HG03457 (cell line): ENCODE results near the gene ADRM1.

Experiments used
- ATAC-seq: cut with Tn5 transposase; IDR thresholded peaks from one replicate; pipeline ENCODE4 v1.9.1; 2021; ENCODE audit warnings: moderate number of reproducible peaks; ENCODE audit not compliant: unreplicated experiment

Gene ADRM1

DNA sequence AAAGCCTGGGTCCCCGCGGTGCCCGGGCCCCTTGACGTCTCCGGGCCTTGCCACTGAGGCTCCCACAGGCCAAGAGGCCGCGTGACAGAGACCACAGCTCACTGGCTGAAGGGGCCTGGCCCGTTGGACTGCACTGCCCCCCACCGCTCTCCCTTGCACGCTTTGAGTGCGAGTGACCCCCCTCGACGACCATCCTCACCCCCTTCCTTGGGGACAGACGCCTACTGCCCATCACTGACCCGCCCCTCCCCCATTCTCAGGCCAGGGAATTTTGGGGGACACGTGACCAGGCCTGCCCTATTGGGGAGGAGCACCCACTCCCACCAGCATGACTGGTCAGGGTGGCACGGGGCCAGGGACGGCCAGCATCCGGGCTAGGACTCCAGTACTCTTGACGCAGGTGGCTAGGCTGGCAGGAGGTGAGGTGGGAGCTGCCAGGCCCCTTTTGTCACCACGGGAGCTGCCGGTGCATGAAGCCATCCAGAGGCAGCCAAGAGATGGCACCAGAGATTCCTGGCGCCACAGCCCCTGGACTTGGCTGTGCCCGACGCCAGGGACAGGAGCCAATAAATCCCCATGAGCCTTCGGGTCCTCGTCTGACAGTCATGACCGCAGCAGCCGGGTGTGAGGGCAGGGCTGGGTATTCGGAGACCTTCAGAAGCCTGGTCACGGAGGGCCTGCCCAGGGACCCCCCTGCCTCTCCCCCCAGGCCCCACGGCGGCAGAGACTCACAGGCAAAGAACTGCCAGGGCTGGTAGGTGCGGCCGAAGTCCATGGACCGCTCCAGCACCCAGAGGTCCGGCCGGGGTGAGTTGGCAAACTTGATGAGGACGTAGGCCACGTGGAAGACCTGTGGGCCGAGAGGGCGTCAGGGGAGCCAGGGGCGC, 49.8 kb downstream of the ADRM1 start:
- no peak for ATAC-seq

DNA sequence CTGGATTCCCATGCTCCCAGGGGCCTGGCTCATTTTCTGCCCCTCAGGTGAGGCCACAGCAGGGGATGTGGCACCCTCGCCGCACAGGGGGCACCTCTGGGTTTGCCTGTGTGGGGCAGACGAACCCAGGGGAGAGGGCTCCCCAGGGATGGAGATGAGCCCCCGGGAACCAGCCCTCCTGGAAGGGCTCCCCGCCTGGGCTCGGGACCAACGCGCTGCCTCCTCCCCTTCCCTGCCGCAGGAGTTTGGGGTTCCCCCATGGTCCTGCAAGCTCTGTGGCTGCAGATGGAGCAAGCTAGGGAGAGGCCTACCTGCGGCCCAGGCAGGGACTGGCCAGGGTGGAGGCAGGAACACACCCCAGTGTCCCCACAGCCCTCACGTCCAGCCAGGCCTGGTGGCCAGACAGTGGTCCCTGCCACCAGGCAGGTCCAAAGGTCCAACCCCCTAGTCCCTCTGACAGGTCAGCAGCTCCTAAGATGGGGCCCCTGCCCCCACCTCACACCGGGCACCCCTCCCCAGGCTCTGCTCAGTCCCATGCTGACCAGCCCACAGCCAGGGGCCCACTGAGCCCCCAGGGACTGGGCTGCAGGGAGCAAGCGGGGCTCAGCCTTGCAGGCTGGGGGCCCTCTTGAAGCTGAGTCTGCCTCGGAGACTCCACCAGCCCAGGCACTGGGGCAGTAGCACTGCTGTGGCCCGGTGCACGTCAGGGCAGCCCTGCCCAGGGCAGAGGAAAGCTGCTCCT, 50.7 kb downstream of the ADRM1 start:
- no peak for ATAC-seq

DNA sequence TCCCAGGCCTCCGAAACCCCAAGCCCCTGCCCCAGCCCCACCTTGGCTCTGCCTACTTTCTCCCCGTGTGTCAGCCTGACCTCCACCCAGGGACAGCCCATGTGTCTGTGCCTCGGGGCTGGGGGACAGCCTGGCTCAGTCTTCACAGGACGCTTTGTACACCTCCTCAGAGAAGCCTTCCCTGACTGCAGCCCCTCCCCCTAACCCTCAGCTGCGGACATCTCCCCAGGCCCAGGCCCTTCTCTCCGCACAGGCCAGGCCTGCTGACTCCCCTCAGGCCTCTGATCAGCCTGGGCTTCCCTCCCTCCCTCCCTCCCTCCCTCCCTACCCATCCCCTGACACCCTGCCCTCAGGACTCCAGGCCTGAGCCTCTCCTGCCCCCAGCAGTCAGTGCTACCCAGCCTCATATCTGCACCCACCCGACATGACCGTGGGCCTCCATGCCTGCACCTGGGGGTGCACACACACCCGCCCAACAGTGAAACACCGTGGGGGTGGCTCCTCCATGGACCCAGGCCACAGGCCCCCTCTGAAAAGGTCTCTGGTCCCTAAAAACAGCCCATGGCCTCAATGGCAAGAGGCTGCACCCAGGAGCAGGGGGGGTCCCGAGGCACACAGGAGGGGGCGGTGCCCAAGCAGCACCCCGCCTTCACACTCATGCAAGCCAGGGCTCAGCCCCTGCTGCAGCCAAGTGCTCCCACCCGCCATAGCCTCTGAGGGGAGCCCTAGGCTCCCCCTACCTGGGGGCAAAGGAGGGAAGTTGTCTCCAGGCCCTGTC, 51.4 kb downstream of the ADRM1 start:
- ATAC-seq = no peak

DNA sequence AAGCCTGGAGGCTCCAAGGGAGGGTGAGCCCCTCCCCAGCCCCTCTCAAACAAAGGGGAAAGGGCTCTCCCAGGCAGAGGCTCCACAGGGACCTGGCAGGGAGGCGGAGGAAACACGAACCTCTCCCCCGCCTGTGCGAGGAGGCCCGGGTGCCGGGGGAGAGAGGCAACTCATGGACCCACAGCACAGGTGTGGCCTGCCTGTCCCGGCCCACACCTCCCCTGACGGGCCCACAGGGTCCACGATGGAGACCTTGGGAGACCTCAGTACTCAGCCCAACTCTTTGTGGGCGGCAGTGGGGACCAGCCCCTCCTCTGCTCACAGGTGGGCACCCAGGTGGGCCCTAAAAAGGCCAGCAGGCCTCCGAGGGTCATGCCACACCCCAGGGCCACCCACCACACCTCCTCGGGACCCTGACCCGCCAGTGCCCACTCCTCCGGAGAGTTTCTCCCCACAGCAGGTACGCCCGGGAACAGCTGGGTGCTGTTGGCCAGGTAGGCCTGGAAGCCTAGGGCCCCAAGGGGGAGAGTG, 52.1 kb downstream of the ADRM1 start:
- ATAC-seq = no peak

DNA sequence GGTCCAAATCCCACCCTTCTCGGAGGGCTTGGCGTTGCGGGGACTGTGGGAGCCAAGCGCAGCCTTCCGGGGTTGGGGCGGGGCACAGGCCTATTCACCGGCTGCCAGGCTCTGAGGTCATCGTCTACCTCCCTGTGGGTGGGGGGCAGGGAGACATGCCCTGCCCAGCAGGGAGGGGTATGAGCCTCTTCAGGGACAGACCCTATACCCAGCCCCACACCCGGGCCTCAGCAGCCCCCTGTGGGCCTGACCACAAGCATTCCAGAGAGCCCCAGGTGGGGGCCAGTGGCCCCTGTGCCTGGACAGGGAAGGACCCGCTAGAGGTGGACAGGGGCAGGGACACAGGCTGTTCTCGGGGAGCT, 52.7 kb downstream of the ADRM1 start:
- ATAC-seq = no peak

DNA sequence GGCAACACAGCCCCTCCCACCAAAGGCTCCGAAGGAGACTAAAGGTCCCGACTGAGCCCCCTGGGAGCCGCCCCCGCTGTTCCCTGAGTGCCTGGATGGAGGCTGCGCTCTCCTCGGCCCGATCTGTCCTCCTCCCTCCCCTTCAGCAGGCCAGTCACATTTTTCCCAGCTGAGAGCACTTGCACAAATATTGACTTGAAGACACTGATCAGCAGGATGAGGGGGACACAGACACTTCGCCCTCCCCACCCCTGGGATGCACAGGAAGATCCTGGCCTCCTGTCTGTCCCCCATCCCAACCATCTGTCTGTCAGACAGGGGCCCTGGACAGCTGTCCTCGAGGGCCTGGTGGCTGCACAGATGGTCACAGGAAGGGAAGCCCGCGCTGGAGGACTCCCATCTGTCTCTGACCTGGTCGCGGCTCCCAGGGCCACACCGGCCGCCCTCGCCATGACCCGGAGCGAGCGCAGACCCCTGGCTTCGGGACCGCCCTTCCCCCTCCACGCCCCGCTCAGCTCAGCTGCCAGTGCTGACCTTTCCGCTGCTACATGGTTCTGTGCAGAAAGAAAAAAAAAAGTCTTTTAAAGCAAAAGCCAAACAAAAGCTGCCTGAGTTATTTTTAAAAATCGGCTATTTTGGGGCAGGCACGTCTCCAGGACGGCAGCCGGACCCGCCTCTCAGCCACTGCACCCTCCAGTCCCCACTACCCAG, 53.2 kb downstream of the ADRM1 start:
- no peak for ATAC-seq

DNA sequence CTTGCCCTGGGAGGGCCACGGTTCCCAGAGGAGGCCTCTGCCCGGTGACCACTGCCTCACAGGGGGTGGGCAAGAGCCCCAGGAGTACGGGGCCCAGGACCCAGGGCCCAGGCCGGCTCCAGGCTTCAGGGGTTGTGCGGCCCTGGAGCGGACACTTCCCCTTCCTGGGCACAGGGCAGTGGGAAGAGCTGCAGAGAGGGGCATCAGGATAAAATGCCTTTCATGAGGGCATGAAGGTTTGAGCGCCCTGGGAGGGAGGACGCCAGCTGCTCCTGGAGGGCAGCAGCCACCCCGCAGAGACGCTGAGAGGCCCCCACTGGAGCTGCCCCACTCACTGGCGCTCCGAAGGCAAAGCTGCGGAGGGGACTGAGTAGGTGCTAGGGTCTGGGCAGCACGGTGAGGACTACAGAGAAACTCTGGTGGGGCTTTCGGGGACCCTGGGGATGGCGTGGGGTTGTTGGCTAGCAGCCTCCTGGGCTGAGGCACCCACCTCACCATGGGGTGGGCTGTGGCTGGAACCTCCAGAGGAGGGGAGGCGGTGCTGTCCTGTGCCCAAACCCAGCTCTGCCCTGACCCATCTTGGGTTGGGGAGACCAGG, 53.9 kb downstream of the ADRM1 start:
- no peak for ATAC-seq

DNA sequence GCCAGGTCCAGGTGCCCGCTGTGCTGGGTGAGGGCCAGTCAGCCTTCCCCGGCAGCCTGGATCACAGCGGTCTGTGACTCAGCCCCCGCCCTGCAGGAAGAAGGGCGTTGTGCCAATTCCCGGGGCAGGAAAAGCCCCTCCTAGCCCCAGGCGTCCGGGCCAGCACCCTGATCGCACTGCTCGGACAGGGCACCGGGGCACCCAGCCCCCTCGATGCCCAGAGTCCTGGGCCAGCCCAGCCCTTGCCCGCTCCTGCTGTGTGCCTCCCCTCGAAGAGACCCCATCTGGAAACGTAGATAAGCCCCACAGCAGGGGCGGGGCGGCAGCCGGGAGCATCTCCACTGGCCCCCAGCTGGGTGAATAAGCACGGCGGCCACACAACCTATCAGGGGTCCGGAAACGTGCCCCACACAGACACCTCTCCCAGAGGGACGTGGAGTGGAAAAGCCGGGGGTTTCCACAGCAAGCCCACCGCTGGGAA, 54.4 kb downstream of the ADRM1 start:
- no peak for ATAC-seq

DNA sequence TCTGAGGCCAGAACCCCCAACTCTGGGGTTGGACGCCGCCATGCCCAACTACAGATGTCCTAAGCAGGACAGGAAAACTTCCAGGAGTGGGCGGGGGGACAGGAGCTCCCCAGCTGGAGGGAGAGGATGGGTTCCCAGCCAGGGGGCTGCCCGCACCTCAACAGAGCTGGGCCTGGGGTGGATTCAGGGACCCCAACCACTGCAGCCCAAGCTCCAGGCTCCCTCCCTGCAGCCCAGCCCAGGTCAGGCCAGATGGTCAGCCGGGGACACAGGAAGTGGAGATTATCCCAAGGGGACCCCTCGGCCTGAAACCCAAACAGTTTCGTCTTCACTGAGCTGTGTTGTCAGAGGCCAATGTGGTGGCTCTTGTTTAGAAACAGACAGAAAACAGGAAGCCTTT, 54.9 kb downstream of the ADRM1 start:
- no peak for ATAC-seq
